ENCODE measurements around the gene TSPAN15. TPM values are rescaled to one million over a fixed set of nuclear protein-coding genes. Genes with fewer than 3 reads are reported as not detected.
"Not testable (repeated sequence)": the region's sequence is repeated elsewhere in the genome, so short reads cannot be mapped to it uniquely, and the experiment has no call there.

TSPAN15 gene
- total RNA-seq, 1 donor from 2014 or later = 23.4 TPM

GRCh38 chr10:69488149-69488844 lies 37.0 kb downstream of the TSPAN15 start:
- not testable (repeated sequence) for DNase-seq

- not testable (repeated sequence) for DNase-seq
Measured at GRCh38 chr10:69488856-69489255, 37.6 kb downstream of the TSPAN15 start.

GRCh38 chr10:69489506-69490090 lies 38.3 kb downstream of the TSPAN15 start:
- no peak for DNase-seq

- DNase-seq = no peak
Measured at GRCh38 chr10:69490876-69491275, 39.6 kb downstream of the TSPAN15 start.

- DNase-seq = no peak
Measured at GRCh38 chr10:69491611-69492010, 40.3 kb downstream of the TSPAN15 start.

GRCh38 chr10:69492091-69492745 lies 41.0 kb downstream of the TSPAN15 start:
- DNase-seq = no peak

GRCh38 chr10:69492746-69493462 lies 41.6 kb downstream of the TSPAN15 start:
- no peak for DNase-seq

- no peak for DNase-seq
Measured at GRCh38 chr10:69494626-69495558, 43.6 kb downstream of the TSPAN15 start.

- no peak for DNase-seq
Measured at GRCh38 chr10:69495666-69496065, 44.4 kb downstream of the TSPAN15 start.

GRCh38 chr10:69496352-69497230 lies 45.3 kb downstream of the TSPAN15 start:
- DNase-seq = no peak

GRCh38 chr10:69497231-69497561 lies 45.9 kb downstream of the TSPAN15 start:
- no peak for DNase-seq

- DNase-seq = no peak
Measured at GRCh38 chr10:69497611-69498390, 46.5 kb downstream of the TSPAN15 start.

GRCh38 chr10:69498711-69499471 lies 47.6 kb downstream of the TSPAN15 start:
- DNase-seq = no peak

- no peak for DNase-seq
Measured at GRCh38 chr10:69499726-69500689, 48.7 kb downstream of the TSPAN15 start.

GRCh38 chr10:69500864-69501468 lies 49.7 kb downstream of the TSPAN15 start:
- no peak for DNase-seq

- DNase-seq = no peak
Measured at GRCh38 chr10:69501657-69502056, 50.4 kb downstream of the TSPAN15 start.

- DNase-seq = no peak
Measured at GRCh38 chr10:69502589-69502988, 51.3 kb downstream of the TSPAN15 start.
